Keratinocyte (primary cell): ENCODE data around the gene MS4A15.

Experiments
- CTCF ChIP-seq, 3 experiments: IDR thresholded peaks in 1 of 3; conservative IDR thresholded peaks in 1 of 3; optimal IDR thresholded peaks in 1 of 3; 2 replicates in 2 of 3; 3 replicates in 1 of 3; pipeline versions ENCODE3 to v1.5.1; 2011; ENCODE audit warnings: low read length in 3 of 3, mild to moderate bottlenecking in 3 of 3, moderate library complexity in 2 of 3, control low read depth in 1 of 3, inconsistent platforms in 1 of 3; ENCODE audit not compliant: insufficient read depth in 2 of 3; ENCODE audit errors: extremely low read depth in 1 of 3
- EZH2 ChIP-seq: IDR thresholded peaks from one replicate; pipeline ENCODE4 v1.6.1; 2012; ENCODE audit warnings: inconsistent platforms, mild to moderate bottlenecking, low read length, moderate library complexity

- TF ChIP-seq EZH2, result no peak
- no peak for TF ChIP-seq CTCF (optimal IDR thresholded peaks at IDR 0.05 in 1 of 3, IDR thresholded peaks at IDR 0.05 in 1 of 3, conservative IDR thresholded peaks at IDR 0.05 in 1 of 3; ENCODE audit: extremely low read depth in 1 of 3, insufficient read depth in 2 of 3, low read length in 3 of 3)
Measured at GRCh38 chr11:60803273-60803936, 46.7 kb downstream of the MS4A15 start.
